ENCODE measurements around the gene S100P.
"Not testable (repeated sequence)": the region's sequence is repeated elsewhere in the genome, so short reads cannot be mapped to it uniquely, and the experiment has no call there.

Gene S100P

GRCh38 chr4:6724421-6725111 is 30.9 kb downstream of the S100P start:
- no peak for DNase-seq (ENCODE audit: low read depth)

- DNase-seq (ENCODE audit: low read depth), result not testable (repeated sequence)
These were observed 31.8 kb downstream of the S100P start for GRCh38 chr4:6725427-6725961.

- DNase-seq (ENCODE audit: low read depth), result no peak
These were observed 33.6 kb downstream of the S100P start for GRCh38 chr4:6727081-6727942.

- DNase-seq (ENCODE audit: low read depth), result no peak
These were observed 34.2 kb downstream of the S100P start for GRCh38 chr4:6727943-6728250.

- DNase-seq (ENCODE audit: low read depth), result no peak
These were observed 34.8 kb downstream of the S100P start for GRCh38 chr4:6728320-6729029.

- no peak for DNase-seq (ENCODE audit: low read depth)
These were observed 37.1 kb downstream of the S100P start for GRCh38 chr4:6730603-6731317.

- DNase-seq (ENCODE audit: low read depth), result no peak
These were observed 37.6 kb downstream of the S100P start for GRCh38 chr4:6731318-6731675.

- DNase-seq (ENCODE audit: low read depth), result no peak
These were observed 38.1 kb downstream of the S100P start for GRCh38 chr4:6731780-6732179.

GRCh38 chr4:6732441-6733357 is 39.0 kb downstream of the S100P start:
- no peak for DNase-seq (ENCODE audit: low read depth)

- no peak for DNase-seq (ENCODE audit: low read depth)
These were observed 39.9 kb downstream of the S100P start for GRCh38 chr4:6733358-6734164.

GRCh38 chr4:6734165-6734786 is 40.6 kb downstream of the S100P start:
- DNase-seq (ENCODE audit: low read depth), result no peak

GRCh38 chr4:6739920-6740319 is 46.2 kb downstream of the S100P start:
- DNase-seq (ENCODE audit: low read depth), result no peak

GRCh38 chr4:6740347-6740746 is 46.7 kb downstream of the S100P start:
- DNase-seq (ENCODE audit: low read depth), result no peak

- no peak for DNase-seq (ENCODE audit: low read depth)
These were observed 48.8 kb downstream of the S100P start for GRCh38 chr4:6742507-6742906.

- DNase-seq (ENCODE audit: low read depth), result no peak
These were observed 49.3 kb downstream of the S100P start for GRCh38 chr4:6742989-6743388.
